Lower lobe of right lung (tissue), 2 donors: ENCODE measurements around the gene PARP15. TPM values are rescaled to one million over a fixed set of nuclear protein-coding genes. Genes with fewer than 3 reads are reported as not detected.

ENCODE experiments used
- ATAC-seq, 2 donors: fragments of 200-7000 bp; cut with Tn5 transposase; one replicate each; pipeline ENCODE4 v1.9.1; 2020 to 2022; ENCODE audit warnings: mild to moderate bottlenecking in 2 of 2, moderate library complexity in 2 of 2
- DNase-seq: peaks from one replicate; pipeline ENCODE4 v3.0.0-alpha.2; 2020
- H3K27ac ChIP-seq: fragments of 200-600 bp; one replicate; pipeline ENCODE4 v1.8.0; 2022
- H3K27me3 ChIP-seq: fragments of 200-600 bp; one replicate; pipeline ENCODE4 v1.8.0; 2022; ENCODE audit warnings: low read depth
- H3K36me3 ChIP-seq: fragments of 200-600 bp; one replicate; pipeline ENCODE4 v1.8.0; 2022; ENCODE audit warnings: mild to moderate bottlenecking
- H3K4me1 ChIP-seq: fragments of 200-600 bp; one replicate; pipeline ENCODE4 v1.8.0; 2022
- H3K4me3 ChIP-seq: fragments of 200-600 bp; one replicate; pipeline ENCODE4 v1.8.0; 2022; ENCODE audit warnings: mild to moderate bottlenecking
- H3K9me3 ChIP-seq: fragments of 200-600 bp; one replicate; pipeline ENCODE4 v1.8.0; 2022
- CTCF ChIP-seq: fragments of 200-600 bp; IDR thresholded peaks from one replicate; pipeline ENCODE4 v1.8.0; 2022; ENCODE audit warnings: antibody characterized with exemption, mild to moderate bottlenecking
- intact Hi-C: fragments of 100-400 bp; cut with DNase I; formaldehyde crosslinking; loops from one replicate; pipeline ENCODE4 v1.11.0; 2022
- total RNA-seq: library from RNA; stranded (reverse); fragmentation: NEBNext Ultra II Directional; extraction: Animal tissue kit (Norgen Biotek cat#: 25700); gene quantifications from one replicate; pipeline ENCODE4 v1.2.1, GENCODE V29; 2021
- donor health status: DM: no; HTN: yes; CAD: no; lungs with severe emphysema.

The PARP15 gene
- total RNA-seq, 1 donor from 2014 or later = 11.4 TPM

- Histone ChIP-seq H3K27me3 (no peaks in the 10 kb centered on the region), H3K4me3 (no peak overlapping the region), H3K36me3 (no peaks in the 10 kb centered on the region), H3K27ac (no peak overlapping the region), H3K4me1 (no peaks in the 10 kb centered on the region), H3K9me3 (no peaks in the 10 kb centered on the region)
- ATAC-seq (no peak), DNase-seq (no peak)
- intact Hi-C loops = no loop called here
- TF ChIP-seq CTCF = no peak
Observed at GRCh38 chr3:122660297-122660974, 83.0 kb downstream of the PARP15 start.

DNA sequence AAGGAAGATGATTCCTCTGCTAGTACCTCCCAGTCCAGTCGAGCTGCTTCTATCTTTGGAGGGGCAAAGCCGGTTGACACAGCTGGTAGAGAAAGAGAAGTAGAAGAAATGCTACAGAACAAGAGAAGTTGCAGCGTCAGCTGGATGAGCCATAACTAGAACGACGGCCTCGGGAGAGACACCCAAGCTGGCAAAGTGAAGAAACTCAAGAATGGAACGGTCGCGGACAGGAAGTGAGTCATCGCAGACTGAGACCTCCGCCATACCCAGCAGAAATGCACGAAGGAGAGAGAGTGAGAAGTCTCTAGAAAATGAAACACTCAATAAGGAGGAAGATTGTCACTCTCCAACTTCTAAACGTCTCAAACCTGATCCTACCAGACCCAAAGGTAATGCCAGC is 84.2 kb downstream of the PARP15 start:
- intact Hi-C loops = no loop called here
- Histone ChIP-seq H3K27me3 (no peaks in the 10 kb centered on the region), H3K9me3 (no peaks in the 10 kb centered on the region), H3K4me1 (no peaks in the 10 kb centered on the region), H3K27ac (no peak overlapping the region), H3K36me3 (no peaks in the 10 kb centered on the region), H3K4me3 (no peak overlapping the region)
- no peak for TF ChIP-seq CTCF
- no peak for ATAC-seq
- DNase-seq = no peak

DNA sequence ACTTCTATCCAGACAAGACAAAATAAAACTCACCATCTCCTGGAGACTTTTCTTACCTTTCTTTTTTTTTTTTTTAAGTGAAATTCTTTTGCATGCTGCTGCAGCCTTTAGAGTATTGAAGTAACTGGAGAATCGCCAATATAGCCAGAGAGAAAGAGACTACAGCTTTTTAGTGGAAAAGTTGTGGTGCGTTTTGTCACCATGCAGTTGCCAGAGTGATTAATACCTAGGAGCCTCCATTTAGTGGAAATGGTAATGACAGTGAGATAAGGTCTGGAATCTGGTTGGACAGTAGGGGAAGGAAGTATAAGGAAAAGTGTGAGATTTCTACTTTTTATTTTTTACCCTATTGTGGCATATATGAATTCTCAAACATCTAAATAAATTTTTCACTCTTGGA is 85.1 kb downstream of the PARP15 start:
- H3K4me3 ChIP-seq = no peak overlapping the region
- H3K9me3 ChIP-seq = no peaks in the 10 kb centered on the region
- ATAC-seq (no peak), DNase-seq (no peak)
- H3K27ac ChIP-seq = no peak overlapping the region
- intact Hi-C loops = no loop called here
- TF ChIP-seq CTCF = no peak
- H3K27me3 ChIP-seq = no peaks in the 10 kb centered on the region
- H3K4me1 ChIP-seq = no peaks in the 10 kb centered on the region
- H3K36me3 ChIP-seq = no peaks in the 10 kb centered on the region

- TF ChIP-seq CTCF = no peak
- DNase-seq (no peak), ATAC-seq (no peak)
- no peak overlapping the region for H3K4me3 ChIP-seq
- H3K27me3 ChIP-seq = no peaks in the 10 kb centered on the region
- H3K4me1 ChIP-seq = no peaks in the 10 kb centered on the region
- no peaks in the 10 kb centered on the region for H3K9me3 ChIP-seq
- intact Hi-C loops = no loop called here
- no peak overlapping the region for H3K27ac ChIP-seq
- no peaks in the 10 kb centered on the region for H3K36me3 ChIP-seq
Observed at GRCh38 chr3:122665226-122665786, 87.9 kb downstream of the PARP15 start.

DNA sequence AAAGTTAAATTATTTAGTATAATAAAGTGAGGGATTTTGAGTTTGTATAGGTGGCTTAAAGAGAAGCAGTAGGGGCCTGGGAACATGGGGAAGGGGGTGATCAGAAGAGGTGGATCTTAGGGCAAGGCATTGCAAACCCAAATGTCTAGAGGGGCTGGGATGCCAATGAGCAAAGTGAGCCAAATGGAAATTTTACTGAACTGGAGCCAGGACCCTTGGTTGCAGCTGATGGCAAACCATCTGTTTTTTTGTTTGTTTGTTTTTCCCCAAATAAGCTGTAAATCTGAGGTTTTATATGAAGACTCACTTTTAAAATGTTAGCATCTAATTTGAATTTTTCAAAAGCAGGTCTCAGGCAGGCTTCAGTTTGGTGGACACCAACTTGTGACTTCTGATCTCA is 88.4 kb downstream of the PARP15 start:
- Histone ChIP-seq H3K4me1 (no peaks in the 10 kb centered on the region), H3K36me3 (no peaks in the 10 kb centered on the region), H3K27me3 (no peaks in the 10 kb centered on the region), H3K27ac (no peak overlapping the region), H3K9me3 (no peaks in the 10 kb centered on the region), H3K4me3 (no peak overlapping the region)
- TF ChIP-seq CTCF = no peak
- DNase-seq (no peak), ATAC-seq (no peak)
- intact Hi-C loops = no loop called here
